NCI-H2196 (cell line): ENCODE results near the gene FIGN.

Source experiments
- DNase-seq: peaks from one replicate; lab custom pipeline; 2025; ENCODE audit not compliant: unreplicated experiment; lab: John Stamatoyannopoulos, UW

The FIGN gene

DNA sequence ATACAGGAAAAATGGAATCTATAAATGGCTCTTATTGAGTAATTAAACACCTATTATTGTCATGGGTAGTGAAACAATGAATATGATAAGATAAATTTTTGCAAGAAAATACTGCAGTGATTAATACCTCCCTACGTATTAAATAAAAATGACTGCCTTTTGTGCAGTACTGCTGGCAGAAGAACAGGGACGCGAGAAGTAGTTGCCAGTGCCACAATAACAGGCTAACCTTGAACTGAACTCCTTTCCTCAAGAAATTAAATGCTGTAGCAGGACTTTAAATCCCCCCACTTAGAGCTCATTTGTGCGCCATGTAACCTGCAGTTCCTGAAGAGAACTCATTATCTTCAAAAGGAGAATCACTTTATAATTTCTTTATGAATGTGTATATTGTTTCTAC lies 24.6 kb downstream of the FIGN start:
- DNase-seq: no peak

DNA sequence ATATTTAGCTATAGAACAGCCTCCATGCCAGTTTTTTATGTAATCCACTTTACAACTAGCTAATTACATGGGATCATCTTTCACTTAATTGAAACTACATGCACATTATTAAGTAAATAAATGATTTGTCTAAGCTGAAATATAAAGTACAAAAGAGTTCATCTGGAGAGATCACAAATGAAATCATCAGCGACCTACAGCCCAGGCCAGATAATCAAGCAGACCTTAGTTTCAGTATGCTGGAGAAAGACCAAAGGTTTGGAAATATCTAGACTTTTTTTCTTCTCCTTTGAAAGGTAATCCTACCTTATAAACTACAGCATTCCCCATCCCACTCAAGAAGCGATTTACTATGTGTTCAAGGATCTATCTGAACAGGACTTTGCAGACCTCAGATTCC lies 26.5 kb downstream of the FIGN start:
- DNase-seq: no peak

DNA sequence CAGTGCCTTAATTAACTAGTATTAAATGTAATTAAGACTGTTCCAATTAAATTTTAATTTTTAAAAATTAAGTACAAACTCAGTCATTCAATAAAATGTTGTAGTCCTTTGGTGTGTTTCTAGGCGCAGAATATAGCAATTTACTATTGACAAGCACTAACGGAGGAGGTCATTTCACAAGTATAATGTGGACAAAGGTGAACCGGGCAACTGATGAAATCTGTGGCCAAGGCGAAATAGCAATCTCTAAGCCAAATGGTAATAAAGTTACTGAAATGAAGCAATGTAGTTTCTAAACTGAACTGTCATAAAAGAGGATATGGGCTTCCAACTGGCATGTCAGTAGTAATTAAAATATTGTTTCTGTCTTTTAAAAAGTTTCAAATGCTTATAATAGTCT lies 27.5 kb downstream of the FIGN start:
- DNase-seq: no peak

DNA sequence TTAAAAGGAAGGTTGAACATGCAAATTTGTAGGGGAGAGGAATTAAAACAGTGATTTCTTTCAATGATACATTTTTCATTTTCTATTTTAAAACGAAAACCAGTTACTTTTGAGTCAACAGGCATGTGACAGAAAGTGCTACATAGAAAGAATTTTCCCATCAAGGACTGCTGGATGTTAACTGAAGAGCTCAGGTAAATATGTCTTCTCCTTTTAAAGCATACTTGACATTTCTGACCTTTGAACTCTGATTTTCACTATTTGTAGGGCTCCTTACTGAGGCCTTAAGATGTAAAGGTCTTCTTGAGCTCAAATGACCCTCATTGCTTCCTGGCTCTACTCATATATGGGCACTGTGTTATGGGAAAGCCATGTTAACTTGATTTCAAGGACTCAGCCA lies 32.4 kb downstream of the FIGN start:
- DNase-seq: no peak

DNA sequence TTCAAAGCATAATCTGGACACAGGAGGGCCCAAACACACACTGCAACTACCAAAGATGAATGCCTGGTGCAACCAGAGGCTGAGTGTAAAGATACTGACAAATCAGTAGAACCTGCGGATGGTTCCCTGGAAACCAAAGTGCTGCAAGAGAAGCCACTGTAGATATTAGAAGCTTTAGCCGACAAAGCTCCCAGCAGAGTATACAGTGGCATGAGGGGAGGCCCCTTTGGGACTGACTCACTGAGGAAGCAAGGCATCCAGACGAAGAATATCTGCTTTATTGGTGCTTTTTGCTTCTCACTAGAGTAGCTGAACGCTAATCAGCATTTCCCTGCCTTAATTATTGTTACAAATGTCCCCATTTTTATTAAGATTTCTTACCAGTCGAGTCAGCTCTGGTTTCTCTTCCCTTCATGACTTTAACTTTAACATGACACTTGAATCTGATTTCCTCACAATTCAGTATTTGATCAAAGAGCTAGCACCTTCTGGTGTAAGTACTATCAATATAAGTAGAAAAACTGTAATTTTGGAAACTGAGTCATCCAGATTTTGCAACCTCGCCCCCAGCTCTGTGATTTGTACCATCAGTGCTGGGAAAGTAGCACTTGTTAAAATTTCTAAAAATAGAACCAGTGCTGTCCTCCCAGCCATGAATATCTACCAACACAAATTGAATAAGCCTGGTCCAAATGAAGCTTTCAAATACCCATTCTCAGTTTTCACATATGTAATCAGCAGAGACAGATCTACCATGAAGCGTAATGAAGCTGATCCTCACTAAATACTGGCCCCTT lies 34.2 kb downstream of the FIGN start:
- no peak for DNase-seq

DNA sequence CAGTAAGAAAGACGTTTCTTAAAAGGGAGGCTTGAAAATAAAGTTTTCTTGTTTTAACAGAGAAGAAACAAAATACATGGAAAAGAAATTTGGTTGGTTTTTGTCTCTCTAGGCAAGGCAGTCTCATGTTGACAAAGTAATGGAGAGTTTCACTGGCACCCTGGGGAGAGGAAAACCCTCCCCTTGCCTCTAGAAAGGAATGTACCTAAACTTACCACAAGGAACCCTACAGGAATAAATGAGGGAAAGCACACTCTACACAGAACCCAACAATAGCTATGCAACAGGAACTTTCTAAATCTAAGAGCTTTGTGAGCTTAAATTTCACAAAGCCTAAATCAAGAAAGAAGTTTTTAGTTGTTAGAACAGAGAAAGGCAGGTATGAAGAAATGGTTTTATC lies 37.0 kb downstream of the FIGN start:
- DNase-seq: no peak

DNA sequence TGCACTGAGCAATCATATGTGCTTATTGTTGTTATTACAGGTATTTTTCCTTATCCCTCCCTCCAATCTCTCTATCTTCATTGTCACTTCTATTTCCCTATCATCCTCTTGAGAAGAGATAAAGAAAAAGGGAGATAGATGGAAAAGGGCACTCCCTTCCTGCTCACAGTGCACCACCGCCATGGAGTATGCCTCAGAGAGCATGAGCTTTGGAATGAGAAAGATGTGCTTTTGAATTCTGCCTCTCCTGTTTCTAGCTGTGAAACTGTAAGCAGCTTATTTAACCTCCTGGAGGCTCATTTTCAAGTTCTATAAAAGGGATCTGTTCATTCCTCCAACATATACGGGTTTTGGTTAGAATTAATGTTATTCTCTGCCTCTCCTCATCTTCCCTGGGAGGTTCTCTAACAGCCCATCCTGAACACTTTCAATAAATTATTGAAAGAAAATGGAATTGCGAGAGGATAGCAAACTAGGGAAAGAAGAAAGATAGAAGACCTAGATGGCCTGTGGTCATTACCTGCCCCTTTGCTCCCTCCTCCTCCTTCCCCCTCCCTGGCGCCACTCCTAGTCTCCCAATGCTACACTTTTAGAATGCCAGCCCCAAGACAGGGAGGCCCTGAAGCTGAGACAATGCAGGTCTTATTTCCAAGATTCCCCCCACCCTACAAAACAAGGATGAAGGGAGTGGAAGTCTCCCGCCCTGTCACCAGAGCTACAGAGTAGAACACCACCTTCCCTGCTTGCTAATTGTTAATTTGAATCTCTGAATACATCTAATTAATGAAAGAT lies 37.8 kb downstream of the FIGN start:
- no peak for DNase-seq

DNA sequence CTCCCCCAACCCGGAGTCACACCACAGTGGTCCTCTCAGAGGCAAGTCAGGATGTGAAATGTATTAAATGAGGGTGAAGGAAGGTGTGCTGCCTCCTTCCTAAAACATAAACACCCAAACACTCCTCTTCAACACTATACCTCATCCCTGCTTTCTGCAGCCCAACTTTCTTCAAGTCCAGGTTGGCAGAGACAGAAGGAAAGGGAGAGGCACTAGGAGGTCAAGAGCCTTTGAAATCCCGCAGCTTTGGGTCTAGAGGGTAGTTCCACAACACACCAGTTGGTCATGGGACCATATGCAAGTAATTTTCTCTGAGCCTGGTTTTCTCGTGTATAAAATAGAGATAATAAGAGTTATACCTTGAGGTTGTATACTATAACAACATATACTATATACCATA lies 38.4 kb downstream of the FIGN start:
- DNase-seq: no peak

DNA sequence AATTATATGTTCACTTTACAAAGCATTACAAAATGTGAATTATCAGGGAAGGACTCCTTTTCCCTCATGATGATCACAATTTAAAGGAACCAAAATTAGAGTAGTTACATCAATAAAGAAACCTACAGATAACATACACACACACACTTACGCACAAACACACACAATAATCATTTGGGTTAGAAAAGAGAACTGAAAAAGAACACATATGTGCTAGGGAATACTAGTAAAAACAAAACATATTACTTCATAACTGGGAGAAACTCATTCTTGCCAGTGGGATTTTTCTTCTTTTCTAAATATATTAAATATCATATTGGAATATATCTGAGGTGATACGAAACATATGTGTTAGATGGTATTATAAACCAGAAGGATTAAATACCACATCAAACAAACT lies 42.3 kb downstream of the FIGN start:
- no peak for DNase-seq

DNA sequence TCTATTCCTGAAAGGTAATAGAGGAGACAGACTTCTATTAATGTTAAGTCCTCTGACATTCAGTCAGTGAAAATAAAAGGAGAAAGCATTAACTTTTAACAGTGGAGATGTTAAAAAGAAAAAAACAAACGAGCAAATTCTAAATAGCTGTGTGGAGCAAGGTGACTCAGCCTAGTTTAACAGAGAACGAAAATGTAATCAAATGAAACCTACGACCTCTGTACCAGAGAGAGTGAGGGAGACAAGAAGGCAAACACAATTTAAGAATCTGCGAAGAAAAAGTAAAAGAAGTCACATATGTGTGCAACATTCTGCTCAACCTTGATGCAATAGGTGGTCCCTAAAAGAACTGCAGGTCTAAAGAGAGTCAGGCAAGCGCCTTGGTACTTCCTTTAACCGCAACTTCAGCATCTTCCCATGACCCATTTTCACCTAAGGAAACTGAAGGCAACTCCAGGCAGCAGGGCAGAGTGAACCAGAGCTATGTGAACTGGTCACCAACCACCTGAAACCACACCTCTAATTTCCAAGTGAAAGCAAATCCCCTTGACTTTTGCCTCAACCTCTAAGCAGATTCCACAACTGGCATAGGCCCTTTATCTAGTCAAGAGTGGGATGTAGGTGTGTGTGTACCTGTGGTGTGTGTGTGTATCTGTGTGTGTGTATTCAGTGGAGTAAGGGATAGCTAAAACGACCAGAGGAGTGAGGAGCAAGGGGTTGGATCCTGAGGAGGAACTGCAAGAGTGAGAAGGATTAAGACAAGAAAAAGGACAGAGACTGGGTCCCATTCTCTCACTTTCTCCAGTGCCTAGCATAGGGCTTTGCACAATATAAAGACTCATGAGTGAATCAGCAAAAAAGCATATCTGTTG lies 43.0 kb downstream of the FIGN start:
- DNase-seq: no peak

DNA sequence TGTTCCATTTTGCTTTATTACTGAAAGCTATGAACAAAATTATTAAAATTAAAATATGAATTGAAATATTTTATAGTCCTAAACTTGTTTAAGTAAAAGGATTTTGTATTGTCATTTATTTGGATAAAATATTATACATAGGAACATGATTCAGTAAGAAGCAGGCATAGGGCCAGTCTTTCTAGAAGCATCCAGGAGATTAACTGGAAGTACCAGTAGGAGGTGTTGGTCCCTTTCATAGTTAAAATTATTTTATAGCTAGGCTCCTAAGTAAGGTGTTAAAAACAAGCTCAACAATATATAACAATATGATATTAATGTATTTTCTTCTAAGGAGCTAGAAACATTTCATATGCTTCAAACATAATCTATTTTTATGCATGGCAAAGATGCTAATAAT lies 43.7 kb downstream of the FIGN start:
- DNase-seq: no peak

DNA sequence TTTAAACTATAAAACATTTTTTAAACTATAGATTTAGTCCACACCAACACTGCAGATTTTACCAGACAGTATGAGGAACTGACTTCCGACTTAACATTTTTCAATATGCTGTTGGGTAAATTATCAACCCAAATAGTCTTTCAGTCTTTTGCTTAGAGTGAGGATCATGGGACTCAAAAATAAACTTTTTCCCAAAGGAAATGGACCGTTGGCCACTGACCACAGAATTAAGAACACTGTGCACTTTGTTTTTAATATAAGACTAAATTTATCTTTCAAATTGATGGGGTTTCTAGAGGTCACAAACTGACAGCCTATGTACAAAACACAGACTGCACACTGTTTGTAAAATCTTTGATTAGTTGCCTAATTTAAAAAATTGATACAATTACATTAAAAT lies 44.9 kb downstream of the FIGN start:
- no peak for DNase-seq

DNA sequence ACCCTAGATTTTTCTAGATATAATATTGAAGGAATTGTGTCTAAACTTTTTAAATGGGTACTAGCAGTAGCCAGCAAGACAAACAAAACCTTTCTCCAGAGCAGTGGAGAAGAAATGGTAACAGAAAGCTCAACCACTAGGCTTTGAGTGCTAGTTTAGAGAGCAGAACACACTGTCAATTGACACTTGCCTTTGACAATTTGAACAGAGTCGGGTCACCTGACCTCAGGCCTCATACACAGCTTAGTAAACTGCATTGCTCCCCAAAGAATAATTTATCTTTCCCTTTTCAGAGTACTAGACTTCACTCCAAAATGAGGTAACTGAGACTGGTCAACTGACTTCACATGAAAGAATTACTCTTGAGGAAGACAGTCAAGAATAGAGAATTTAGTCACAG lies 48.6 kb downstream of the FIGN start:
- DNase-seq: no peak

DNA sequence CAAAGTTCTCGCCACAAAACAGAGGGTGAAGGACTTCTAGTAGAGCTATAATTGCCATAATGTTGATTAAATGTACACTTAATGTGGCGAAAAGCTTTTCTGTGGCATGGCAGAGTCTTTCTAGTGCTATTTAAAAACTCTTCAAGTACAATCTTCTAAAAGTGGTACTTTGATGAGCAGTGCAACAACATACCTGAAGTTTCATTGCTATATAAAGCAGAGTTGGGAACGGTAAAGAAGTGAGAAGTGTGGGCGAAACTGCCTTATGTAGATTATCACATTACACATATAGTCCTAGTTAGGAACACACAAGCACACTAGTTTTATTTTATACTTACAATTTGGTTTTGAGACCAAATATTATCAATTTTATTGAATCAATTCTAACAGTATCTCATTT lies 49.5 kb downstream of the FIGN start:
- no peak for DNase-seq

DNA sequence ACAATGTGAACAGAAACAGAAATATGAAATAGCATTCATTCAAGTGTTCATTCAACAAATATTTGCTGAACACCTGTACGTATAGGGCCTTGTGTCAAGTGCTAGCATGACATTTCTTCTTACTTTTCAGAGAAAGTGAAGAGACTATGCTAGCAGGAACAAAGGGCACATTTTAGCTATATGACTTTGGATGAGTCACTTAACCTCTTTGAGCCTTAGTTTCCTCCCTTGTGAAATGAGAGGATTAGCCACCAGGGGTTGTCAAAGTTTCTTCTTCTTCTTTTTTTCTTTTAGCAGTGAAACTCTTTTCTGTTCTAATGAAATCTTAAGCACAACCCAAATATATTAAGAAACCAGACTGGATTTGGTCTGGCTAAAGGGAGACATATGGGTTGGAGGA lies 53.1 kb downstream of the FIGN start:
- DNase-seq: no peak

DNA sequence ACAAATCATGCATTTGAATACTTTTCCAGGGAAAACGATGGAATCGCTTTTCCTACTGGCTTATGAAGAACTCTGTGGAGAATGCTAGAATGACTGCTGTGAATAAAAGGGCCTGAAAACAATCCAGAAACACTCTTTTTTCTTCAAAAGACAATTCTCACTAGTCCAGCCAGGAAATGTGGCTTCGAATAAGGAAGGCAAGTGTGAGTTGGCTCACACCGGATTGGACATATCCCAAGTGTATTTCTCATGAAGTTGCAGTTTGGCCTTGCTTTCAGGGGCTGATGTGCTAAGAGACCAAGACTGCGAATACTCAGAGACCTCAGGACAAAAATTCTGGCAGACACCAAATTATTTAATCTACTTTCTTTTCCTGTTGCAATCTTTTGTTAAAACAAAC lies 54.1 kb downstream of the FIGN start:
- no peak for DNase-seq

DNA sequence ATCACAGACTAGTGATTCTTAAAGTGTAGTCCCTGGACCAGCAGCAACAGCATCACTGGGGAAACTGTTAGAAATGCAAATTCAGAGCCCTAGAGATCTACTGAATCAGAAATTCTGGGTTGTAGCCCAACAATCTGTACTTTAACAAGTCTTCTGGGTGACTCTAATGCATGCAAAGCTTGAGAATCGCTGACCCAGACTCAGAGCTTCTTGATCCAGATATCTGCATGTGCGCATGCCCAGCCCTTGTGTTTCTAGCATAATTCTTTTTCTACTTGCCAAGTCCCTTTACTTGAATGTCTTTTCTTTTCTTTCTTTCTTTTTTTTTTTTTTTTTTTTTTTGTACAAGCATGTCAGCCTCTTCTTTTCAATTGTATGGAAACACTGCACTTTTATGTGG lies 60.4 kb downstream of the FIGN start:
- DNase-seq: no peak

DNA sequence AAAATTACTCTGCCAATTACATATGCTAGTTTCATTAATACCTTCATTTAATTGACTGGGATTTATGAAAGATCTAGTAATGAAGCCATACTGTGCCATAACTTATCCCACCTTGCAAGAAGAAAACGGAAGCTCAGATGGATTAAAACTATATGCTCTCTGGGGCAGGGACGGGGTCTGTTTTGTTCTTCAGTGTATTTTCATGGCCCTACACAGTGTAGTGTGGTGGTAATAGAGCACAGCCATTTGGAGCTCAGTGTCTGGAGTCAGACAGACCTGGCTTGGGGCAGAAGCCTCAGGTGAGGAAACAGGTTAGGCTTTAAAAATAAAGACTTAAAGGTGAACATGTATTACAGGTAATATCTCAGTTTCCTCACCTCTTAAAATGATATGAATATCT lies 62.3 kb downstream of the FIGN start:
- DNase-seq: no peak

DNA sequence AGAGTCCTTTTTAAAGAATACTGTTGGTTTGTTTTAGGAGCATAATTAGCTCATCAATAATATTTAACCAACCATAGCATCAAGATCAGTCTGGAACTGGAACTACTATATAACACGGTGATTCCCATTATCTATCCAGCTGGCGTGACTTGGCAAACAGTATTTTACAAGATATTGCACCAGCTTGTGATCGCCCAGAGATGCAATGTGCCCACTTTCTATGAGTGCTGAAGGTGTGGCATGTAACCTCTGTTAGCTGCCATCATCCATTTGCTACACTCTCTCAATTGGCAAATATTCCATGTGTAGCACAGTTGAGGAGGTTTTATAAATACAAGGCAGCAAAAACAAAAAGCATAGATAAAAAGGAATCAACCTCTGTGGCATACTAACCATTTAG lies 64.9 kb downstream of the FIGN start:
- no peak for DNase-seq

DNA sequence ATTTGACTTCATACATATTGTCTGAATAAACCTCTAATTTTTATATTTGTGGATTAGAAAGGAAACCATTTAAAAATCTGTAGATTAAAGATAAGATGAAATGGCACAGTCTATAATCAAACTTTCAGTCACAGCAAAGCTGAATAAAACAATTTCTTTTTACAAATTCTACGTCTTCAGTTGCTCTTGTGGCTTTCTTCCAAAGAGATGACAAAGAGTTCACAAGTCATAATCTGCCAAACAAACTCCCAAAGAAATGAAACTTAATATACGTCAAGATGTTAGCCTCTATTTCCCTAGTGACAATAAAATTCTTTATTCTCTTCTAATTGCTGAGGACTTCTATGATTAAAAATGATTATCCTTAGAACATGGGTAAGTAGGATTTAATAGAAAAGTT lies 66.3 kb downstream of the FIGN start:
- no peak for DNase-seq

DNA sequence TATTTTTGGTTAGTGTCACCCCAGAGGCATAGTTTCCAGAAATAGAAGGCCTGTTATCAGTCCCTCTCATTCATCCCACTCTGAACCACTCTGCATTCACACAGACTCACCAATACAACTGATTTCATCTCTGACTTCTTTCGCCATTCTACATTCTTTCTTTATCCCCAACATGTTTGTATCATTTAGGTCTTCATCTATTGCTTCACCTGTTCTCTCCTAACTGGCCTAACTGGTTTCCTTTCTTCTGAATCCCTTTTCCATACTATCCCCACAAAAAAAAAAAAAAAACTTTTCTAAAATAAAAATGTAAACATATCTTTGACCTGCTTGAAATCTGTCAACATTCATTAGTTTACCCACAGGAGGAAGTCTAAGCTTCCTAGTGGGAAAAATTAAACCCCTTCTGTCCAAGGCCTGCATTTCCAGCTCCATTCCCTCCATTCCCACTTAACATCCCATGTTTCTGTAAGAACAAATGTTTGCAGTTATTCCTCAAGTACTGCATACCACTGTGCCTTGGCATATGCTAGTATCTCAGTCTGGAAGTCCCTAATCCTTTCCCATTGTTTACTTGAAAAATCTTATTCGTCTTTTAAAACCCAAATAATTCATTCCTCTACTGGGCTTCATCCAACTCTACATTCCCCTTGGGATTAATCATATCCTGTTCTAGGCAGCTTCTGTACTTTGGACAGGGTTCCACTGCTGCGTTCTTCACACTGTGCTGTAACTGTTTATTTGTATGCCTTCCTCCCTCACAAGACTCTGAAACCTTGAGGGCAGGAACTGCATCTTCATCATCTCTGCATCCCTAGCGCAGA lies 68.5 kb downstream of the FIGN start:
- no peak for DNase-seq
